ENCODE data around the gene MRPS22.

MRPS22 gene

DNA sequence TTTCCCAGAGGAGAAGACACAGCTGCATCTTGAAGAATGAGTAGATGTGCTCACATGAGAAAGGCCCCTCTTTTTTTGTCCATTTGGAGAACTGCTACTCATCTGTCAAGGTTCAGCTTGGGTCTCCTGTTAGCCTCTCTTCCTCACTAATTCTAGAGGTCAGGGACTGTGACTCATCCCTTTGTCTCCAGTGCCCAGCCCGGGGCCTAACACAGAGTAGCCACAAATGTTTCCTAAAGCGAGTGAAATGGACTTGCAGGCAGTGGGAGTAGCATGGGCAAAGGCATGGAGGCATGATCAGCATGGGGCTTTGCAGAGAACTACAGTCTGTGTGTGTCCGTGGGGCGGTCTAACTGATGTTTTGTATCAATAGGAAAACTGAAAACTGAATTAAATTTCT, 33.9 kb upstream of the MRPS22 start:
- DNase-seq (ENCODE audit: low read depth), result no peak
- no peak overlapping the region for H3K4me3 ChIP-seq (ENCODE audit: low read depth, low read length)
- TF ChIP-seq, protein P1, sequence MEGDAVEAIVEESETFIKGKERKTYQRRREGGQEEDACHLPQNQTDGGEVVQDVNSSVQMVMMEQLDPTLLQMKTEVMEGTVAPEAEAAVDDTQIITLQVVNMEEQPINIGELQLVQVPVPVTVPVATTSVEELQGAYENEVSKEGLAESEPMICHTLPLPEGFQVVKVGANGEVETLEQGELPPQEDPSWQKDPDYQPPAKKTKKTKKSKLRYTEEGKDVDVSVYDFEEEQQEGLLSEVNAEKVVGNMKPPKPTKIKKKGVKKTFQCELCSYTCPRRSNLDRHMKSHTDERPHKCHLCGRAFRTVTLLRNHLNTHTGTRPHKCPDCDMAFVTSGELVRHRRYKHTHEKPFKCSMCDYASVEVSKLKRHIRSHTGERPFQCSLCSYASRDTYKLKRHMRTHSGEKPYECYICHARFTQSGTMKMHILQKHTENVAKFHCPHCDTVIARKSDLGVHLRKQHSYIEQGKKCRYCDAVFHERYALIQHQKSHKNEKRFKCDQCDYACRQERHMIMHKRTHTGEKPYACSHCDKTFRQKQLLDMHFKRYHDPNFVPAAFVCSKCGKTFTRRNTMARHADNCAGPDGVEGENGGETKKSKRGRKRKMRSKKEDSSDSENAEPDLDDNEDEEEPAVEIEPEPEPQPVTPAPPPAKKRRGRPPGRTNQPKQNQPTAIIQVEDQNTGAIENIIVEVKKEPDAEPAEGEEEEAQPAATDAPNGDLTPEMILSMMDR (IDR thresholded peaks at IDR 0.05; ENCODE audit: low read depth, low read length, missing control alignments), result no peak
- in situ Hi-C loops (cut with HindIII; ENCODE audit: low sequenced_read_pairs), result loop anchor here (10.0 kb wide), 2 partner anchors 195 to 365 kb away; partner anchors contain the start of genes FOXL2 and FOXL2NB

DNA sequence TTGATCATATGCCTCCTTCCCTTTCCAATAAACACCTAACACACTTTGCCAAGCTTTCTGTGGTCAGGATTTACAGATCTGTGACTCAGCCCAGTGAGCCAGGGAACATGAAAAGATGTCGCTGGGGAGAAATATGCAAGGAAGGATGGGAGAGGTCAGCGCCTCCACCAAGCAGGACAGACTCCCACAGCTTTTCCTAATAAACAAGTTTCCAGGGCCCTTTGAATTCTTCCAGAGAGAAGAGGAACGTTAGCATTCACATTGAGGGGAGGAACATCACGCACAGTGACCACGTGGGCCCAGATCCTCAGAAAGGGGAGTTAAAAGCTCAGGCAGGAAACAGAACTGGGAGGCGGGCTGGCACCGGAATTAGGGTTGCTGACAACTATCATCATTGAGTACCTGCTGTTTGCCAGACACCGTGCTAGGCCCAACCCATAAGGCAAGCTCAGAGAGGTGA, 33.3 kb upstream of the MRPS22 start:
- in situ Hi-C loops (cut with HindIII; ENCODE audit: low sequenced_read_pairs), result loop anchor here (10.0 kb wide), 1 partner anchor 196 kb away; no protein-coding TSS in a partner anchor
- TF ChIP-seq, protein P1 (IDR thresholded peaks at IDR 0.05; ENCODE audit: low read depth, low read length, missing control alignments), result no peak
- no peak overlapping the region for H3K4me3 ChIP-seq (ENCODE audit: low read depth, low read length)
- DNase-seq (ENCODE audit: low read depth), result peak; percentile 94

DNA sequence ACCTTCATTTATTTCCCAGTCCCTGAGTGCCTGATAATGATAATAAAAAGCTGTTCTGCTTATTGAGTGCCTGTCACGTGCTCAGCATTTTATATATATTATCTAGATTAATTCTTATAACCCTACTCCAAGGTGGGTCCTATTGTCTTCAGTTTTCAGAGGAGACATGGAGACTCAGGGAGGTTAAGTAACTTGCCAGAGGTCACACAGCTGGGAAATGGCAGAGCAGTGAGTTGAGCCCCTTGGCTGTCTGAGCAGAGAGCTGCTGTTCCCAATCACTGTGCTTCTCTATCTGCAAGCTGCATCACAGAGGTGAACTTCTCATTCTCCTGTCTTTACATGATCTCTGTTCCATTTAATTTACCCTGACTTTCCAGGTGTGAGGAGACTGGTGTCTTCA, 32.3 kb upstream of the MRPS22 start:
- no peak for DNase-seq (ENCODE audit: low read depth)
- in situ Hi-C loops (cut with HindIII; ENCODE audit: low sequenced_read_pairs), result loop anchor here (10.0 kb wide), 1 partner anchor 197 kb away; no protein-coding TSS in a partner anchor
- TF ChIP-seq, protein P1 (IDR thresholded peaks at IDR 0.05; ENCODE audit: low read depth, low read length, missing control alignments), result no peak

DNA sequence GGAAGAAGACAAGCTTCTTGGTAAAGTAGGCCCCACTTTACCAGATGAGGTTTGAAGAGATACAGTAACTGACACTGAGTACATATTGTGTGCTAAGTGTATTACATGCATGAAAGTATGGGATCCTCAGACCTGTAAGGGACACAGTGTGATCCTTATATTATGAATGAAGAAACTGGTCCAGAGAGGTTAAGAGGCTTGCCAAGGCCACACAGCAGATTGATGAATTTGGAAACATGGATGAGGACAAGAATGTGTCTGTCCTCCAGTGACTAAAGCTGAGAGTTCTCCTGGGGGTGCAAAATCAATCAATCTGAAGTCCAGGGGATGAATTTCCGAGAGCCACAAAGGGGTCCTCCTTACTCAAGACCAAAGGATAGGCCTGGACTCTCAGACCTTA, 31.4 kb upstream of the MRPS22 start:
- H3K4me3 ChIP-seq (ENCODE audit: low read depth, low read length), result no peak overlapping the region
- DNase-seq (ENCODE audit: low read depth), result no peak
- TF ChIP-seq, protein P1 (IDR thresholded peaks at IDR 0.05; ENCODE audit: low read depth, low read length, missing control alignments), result no peak
- in situ Hi-C loops (cut with HindIII; ENCODE audit: low sequenced_read_pairs), result loop anchor here (10.0 kb wide), 1 partner anchor 198 kb away; no protein-coding TSS in a partner anchor

More for the DNA sequence above, 32.3 kb upstream of the MRPS22 start:
- H3K4me3 ChIP-seq (ENCODE audit: low read depth, low read length), result no peak overlapping the region

DNA sequence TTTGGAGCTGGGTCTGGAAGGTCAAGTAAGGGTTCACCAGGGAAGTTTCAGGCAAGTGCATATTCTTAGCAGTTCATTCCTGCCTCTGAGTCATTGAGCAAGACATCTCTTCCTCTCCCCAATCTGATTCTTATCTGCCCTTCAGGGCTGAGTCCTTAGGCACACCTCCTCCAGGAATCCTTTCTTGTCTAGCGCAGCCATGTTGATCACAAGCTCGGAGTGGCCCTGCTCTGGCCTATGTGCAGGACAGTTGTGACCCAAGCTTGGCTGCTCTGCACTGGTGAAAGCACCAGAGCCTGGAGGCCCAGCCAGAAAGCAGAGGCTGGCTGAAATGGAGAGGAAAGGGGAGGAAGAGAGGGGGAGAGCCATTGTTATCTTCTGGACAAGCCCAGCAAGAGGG, 30.9 kb upstream of the MRPS22 start:
- in situ Hi-C loops (cut with HindIII; ENCODE audit: low sequenced_read_pairs), result loop anchor here (10.0 kb wide), 1 partner anchor 198 kb away; no protein-coding TSS in a partner anchor

DNA sequence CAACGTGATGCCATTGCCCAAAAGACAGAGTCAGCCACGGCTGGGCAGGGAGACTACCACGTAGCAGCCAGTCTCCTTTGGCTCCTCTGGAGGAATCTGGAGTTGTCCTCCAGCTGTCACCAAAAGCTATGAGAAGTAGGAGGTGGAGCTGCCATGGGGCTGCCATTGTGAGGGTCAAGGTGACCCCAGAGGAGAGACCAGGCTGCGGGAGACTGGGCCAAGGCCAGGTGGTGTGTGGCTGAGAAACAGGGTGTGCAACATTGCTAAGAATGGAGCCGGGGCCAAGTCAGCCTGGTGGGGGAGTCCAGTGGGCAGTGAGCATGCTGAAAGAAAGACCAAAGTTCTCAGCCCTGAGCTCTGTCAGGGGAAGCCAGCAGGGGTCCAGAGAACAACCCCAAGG, 29.9 kb upstream of the MRPS22 start:
- in situ Hi-C loops (cut with HindIII; ENCODE audit: low sequenced_read_pairs), result loop anchor here (10.0 kb wide), 1 partner anchor 199 kb away; no protein-coding TSS in a partner anchor
- no peak for DNase-seq (ENCODE audit: low read depth)
- no peak overlapping the region for H3K4me3 ChIP-seq (ENCODE audit: low read depth, low read length)
- TF ChIP-seq, protein P1 (IDR thresholded peaks at IDR 0.05; ENCODE audit: low read depth, low read length, missing control alignments), result no peak

More for the DNA sequence above, 30.9 kb upstream of the MRPS22 start:
- TF ChIP-seq, protein P1 (IDR thresholded peaks at IDR 0.05; ENCODE audit: low read depth, low read length, missing control alignments), result no peak
- DNase-seq (ENCODE audit: low read depth), result no peak
- no peak overlapping the region for H3K4me3 ChIP-seq (ENCODE audit: low read depth, low read length)
